Panc1 (cell line): Measurements from ENCODE around the gene RETREG3. TPM values are rescaled to one million over a fixed set of nuclear protein-coding genes. Genes with fewer than 3 reads are reported as not detected.

ENCODE experiments used
- ATAC-seq: fragments of 200-7000 bp; cut with Tn5 transposase; 2 replicates; pipeline ENCODE4 v1.9.1; 2020; ENCODE audit warnings: mild to moderate bottlenecking, moderate library complexity
- BruUV-seq: library from RNA; stranded (reverse); fragments of 400-500 nt; replicated peaks from 2 replicates; lab custom pipeline; 2021; lab: Mats Ljungman, UMichigan
- CTCF ChIA-PET: fragments of 300-600 bp; sonication (Branson Sonifier 250); formaldehyde crosslinking; loops from one replicate; lab custom pipeline; 2022; ENCODE audit warnings: antibody characterized with exemption; lab: Charles Lee
- POLR2A ChIA-PET: fragments of 300-600 bp; sonication (Branson Sonifier 250); formaldehyde crosslinking; loops from one replicate; lab custom pipeline; 2022; ENCODE audit warnings: antibody characterized with exemption; lab: Charles Lee
- DNase-seq: peaks from one replicate; pipeline ENCODE4 v3.0.0-alpha.2; 2010; ENCODE audit warnings: low read depth, low spot score
- H3K27ac ChIP-seq: 2 replicates; pipeline ENCODE4 v1.5.1; 2011; ENCODE audit warnings: mild to moderate bottlenecking, low read length, inconsistent platforms
- H3K27me3 ChIP-seq: fragments of 200-500 bp; sonication (Bioruptor generic); 2 replicates; pipeline ENCODE4 v1.6.0; 2014; ENCODE audit warnings: low read length, inconsistent platforms; ENCODE audit not compliant: control insufficient read depth, insufficient read depth
- H3K36me3 ChIP-seq: fragments of 200-500 bp; sonication (Bioruptor generic); 2 replicates; pipeline ENCODE4 v1.5.1; 2014; ENCODE audit warnings: inconsistent platforms, mild to moderate bottlenecking, low read length, moderate library complexity; ENCODE audit not compliant: control insufficient read depth, insufficient read depth
- H3K4me1 ChIP-seq: 2 replicates; pipeline ENCODE4 v1.5.1; 2011; ENCODE audit warnings: inconsistent platforms, mild to moderate bottlenecking, low read length, moderate library complexity; ENCODE audit not compliant: control insufficient read depth, insufficient read depth
- H3K4me3 ChIP-seq, 2 experiments: 2 replicates each; pipeline ENCODE4 v1.5.1; 2011 to 2012; ENCODE audit warnings: low read depth in 2 of 2, low read length in 2 of 2, mild to moderate bottlenecking in 2 of 2, inconsistent platforms in 1 of 2, moderate library complexity in 1 of 2
- H3K9me3 ChIP-seq: fragments of 200-500 bp; sonication (Bioruptor generic); 2 replicates; pipeline ENCODE4 v1.5.1; 2014; ENCODE audit warnings: low read depth, mild to moderate bottlenecking, inconsistent platforms, low read length, moderate library complexity; ENCODE audit not compliant: control insufficient read depth, insufficient read depth
- POLR2AphosphoS5 ChIP-seq: IDR thresholded peaks from 2 replicates; pipeline ENCODE4 v1.6.1; 2012; ENCODE audit warnings: mild to moderate bottlenecking, low read depth, low read length, moderate library complexity
- SIN3A ChIP-seq: IDR thresholded peaks from 2 replicates; pipeline ENCODE4 v1.6.1; 2012; ENCODE audit warnings: low read depth, mild to moderate bottlenecking, low read length, moderate library complexity, borderline replicate concordance; ENCODE audit not compliant: insufficient read depth
- TCF7L2 ChIP-seq: IDR thresholded peaks from 2 replicates; pipeline ENCODE4 v1.6.1; 2011; ENCODE audit warnings: mild to moderate bottlenecking, low read depth, low read length, inconsistent platforms
- in situ Hi-C: cut with HindIII; loops from 2 replicates; pipeline ENCODE4 v1.10.0; 2016; ENCODE audit warnings: low sequenced_read_pairs, low pct_unique_long_range_greater_than_20kb
- intact Hi-C: fragments of 100-400 bp; cut with micrococcal nuclease; formaldehyde crosslinking; loops from one replicate; pipeline ENCODE4 v1.10.0; 2022; ENCODE audit not compliant: unreplicated experiment
- total RNA-seq: library from RNA; stranded (reverse); gene quantifications from one replicate; pipeline ENCODE4 v1.2.1, GENCODE V29; 2021; ENCODE audit not compliant: unreplicated experiment
- TF ChIP-seq, protein P1 (sequence below): fragments of 450-650 bp; IDR thresholded peaks from 2 replicates; pipeline ENCODE4 v1.5.1; 2017; ENCODE audit warnings: mild to moderate bottlenecking

The RETREG3 gene
- total RNA-seq, 1 experiment from 2014 or later, result 42.3 TPM

DNA sequence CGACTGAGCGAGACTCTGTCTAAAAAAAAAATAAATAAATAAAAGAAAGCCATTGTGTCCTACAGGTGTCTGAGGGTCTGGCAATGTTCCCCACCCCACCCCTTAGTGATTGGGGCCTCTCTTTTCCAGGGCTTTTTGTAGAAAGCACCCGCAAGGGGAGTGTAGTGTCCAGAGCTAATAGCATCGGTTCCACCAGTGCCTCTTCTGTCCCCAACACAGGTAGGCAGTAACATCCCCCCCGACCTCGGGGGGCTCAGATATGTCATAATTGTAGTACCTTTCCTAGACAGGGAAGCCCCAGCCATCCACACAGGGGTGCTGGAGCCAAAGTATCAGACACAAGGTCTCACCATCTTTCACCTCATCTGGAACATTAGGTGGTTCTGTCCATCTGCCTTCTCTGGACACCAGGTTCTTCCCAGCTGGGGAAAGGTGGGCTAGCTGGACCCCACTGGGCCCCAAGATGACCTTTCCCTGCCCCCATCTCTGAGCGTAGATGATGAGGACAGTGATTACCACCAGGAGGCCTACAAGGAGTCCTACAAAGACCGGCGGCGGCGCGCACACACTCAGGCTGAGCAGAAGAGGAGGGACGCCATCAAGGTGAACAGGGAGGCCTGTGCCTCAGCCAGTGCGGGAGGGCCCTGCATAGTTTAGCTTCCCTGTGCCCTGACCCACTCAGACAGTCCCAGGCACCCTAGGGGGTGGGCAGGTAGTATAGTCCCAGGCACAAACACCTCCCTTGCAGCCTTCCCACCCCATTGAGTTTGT lies 40.6 kb downstream of the RETREG3 start:
- Histone ChIP-seq H3K4me1 (peaks cover 35% of the 10 kb centered on the region), H3K9me3 (no peaks in the 10 kb centered on the region), H3K36me3 (peaks cover 9% of the 10 kb centered on the region), H3K27ac (peak overlapping the region; percentile 23; the same call in 1 of the 2 replicates), H3K27me3 (no peaks in the 10 kb centered on the region), H3K4me3 (peak overlapping the region in 1 of 2 experiments; percentile 72; a peak in 1 of 4 replicates)
- ATAC-seq (no peak), DNase-seq (no peak)
- TF ChIP-seq POLR2AphosphoS5 (no peak), SIN3A (no peak)
- ChIA-PET CTCF (no interaction called here), POLR2A (no interaction called here)
- intact Hi-C loops, result no loop called here
- no TSS peak for BruUV-seq
- in situ Hi-C loops, result no loop called here

DNA sequence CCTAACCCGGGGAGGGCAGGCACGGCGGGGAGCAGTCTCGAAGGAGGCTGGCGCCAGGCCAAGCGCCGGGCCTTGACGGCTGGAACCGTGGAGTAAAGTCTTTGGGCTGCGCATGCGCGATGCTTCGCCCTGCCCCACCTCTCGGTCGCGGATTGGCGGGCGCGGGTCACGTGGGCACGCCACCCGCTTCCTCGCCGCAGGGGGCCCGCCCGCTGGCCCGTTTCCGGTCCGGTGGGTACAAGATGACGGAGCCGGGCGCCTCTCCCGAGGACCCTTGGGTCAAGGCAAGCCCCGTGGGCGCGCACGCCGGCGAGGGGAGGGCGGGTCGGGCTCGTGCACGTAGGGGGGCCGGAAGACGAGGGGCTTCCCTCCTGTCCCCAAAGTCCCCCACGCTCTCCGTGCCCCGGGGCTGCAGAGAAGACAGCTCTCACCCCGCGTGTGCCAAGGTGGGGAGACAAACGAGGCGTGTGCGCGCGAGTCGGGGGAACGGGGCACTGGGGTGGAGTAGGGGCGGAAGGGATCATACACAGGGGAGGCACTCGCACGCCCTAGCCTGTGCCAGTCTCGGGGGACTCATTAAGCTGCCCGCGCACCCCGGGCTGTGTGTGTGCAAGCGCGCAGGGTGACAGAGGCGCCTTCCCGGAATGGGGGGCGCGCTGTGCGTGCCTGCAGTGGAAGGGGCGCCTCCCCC lies 42.1 kb downstream of the RETREG3 start, which contains the start of gene MLX:
Gene MLX (plus strand): TSS at position 218 of the 691 bp plus-strand sequence. CDS start 25 bp downstream, at position 243.
- POLR2A ChIA-PET, result no interaction called here
- ATAC-seq (peak; percentile 75), DNase-seq (no peak)
- Histone ChIP-seq H3K4me1 (peaks cover 36% of the 10 kb centered on the region), H3K9me3 (no peaks in the 10 kb centered on the region), H3K27me3 (no peaks in the 10 kb centered on the region), H3K4me3 (peak within 1 kb of the TSS; percentile 62 to 72), H3K27ac (peak within 1 kb of the TSS; percentile 84), H3K36me3 (peaks cover 8% of the 10 kb centered on the region)
- in situ Hi-C loops, result no loop called here
- BruUV-seq, result TSS peak; percentile 21
- CTCF ChIA-PET, result interaction anchor here (0.7 kb wide), 1 partner anchor 113 kb away, joined by 4 read pairs; no protein-coding TSS in a partner anchor
- TF ChIP-seq POLR2AphosphoS5 (peak; percentile 71), TCF7L2 (no peak), SIN3A (0 out of 2 replicates have a peak, but pooled peaks have one; percentile 30)
- intact Hi-C loops, result no loop called here

DNA sequence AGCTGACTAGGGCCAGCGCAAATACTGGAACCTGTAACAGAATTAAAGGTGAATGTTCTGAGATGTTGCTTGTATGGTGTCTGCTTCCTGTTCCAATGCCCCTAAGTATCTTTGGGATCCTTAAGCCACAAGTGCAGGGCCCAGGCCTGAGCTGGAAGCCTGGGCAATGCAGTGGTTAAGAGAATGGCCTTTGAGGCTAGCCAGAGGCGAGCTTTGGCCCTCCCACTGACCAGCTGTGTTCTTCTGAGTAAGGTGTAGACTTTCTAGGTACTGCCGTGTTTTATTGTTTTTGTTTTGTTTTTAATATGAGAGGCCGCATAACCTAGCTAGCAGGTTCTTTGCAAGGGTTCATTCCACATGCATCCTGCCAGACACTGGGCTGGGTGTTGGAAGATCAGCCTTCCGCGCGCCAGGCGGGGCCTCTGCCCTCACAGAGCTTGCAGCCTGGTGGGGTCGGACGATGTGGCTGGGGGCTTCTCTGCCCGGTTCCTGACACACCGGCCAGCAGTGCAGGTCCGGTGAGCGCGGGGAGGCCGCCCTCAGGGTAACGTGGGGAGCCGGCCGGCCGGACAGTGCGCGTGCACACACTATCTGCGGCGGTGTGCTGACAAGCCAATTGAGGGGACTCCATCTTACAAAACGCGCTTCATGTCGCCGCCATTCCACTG lies 42.8 kb downstream of the RETREG3 start:
- TF ChIP-seq SIN3A (no peak), POLR2AphosphoS5 (no peak)
- TF ChIP-seq, protein P1, sequence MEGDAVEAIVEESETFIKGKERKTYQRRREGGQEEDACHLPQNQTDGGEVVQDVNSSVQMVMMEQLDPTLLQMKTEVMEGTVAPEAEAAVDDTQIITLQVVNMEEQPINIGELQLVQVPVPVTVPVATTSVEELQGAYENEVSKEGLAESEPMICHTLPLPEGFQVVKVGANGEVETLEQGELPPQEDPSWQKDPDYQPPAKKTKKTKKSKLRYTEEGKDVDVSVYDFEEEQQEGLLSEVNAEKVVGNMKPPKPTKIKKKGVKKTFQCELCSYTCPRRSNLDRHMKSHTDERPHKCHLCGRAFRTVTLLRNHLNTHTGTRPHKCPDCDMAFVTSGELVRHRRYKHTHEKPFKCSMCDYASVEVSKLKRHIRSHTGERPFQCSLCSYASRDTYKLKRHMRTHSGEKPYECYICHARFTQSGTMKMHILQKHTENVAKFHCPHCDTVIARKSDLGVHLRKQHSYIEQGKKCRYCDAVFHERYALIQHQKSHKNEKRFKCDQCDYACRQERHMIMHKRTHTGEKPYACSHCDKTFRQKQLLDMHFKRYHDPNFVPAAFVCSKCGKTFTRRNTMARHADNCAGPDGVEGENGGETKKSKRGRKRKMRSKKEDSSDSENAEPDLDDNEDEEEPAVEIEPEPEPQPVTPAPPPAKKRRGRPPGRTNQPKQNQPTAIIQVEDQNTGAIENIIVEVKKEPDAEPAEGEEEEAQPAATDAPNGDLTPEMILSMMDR, result no peak
- H3K4me1 ChIP-seq, result peaks cover 29% of the 10 kb centered on the region
- intact Hi-C loops, result no loop called here
- ChIA-PET POLR2A (no interaction called here), CTCF (no interaction called here)
- H3K27me3 ChIP-seq, result no peaks in the 10 kb centered on the region
- H3K9me3 ChIP-seq, result no peaks in the 10 kb centered on the region
- DNase-seq (no peak), ATAC-seq (peak; percentile 24)
- peaks cover 7% of the 10 kb centered on the region for H3K36me3 ChIP-seq
- in situ Hi-C loops, result no loop called here
- BruUV-seq, result no TSS peak
- H3K4me3 ChIP-seq, result peak overlapping the region; percentile 20 to 72; a peak in 3 of 4 replicates
- peak overlapping the region; percentile 81 for H3K27ac ChIP-seq
